Measurements from ENCODE around the gene CFAP65. TPM values are rescaled to one million over a fixed set of nuclear protein-coding genes. Genes with fewer than 3 reads are reported as not detected.

The CFAP65 gene
- total RNA-seq, 1 experiment from 2014 or later, result not detected

- no peak overlapping the region for H3K4me3 ChIP-seq (ENCODE audit: insufficient read depth, low read depth, low read length)
- no peaks in the 10 kb centered on the region for H3K36me3 ChIP-seq (replicated peaks; ENCODE audit: control insufficient read depth, insufficient read depth, low read length)
- peaks cover 100% of the 10 kb centered on the region for H3K27me3 ChIP-seq (ENCODE audit: control insufficient read depth, insufficient read depth, low read length)
- no peak for DNase-seq
These were observed 52.7 kb downstream of the CFAP65 start for GRCh38 chr2:218988650-218989049.

GRCh38 chr2:218988164-218988563 is 53.2 kb downstream of the CFAP65 start:
- no peaks in the 10 kb centered on the region for H3K36me3 ChIP-seq (replicated peaks; ENCODE audit: control insufficient read depth, insufficient read depth, low read length)

GRCh38 chr2:218986148-218986761 is 55.1 kb downstream of the CFAP65 start:
- Histone ChIP-seq H3K4me3 (ENCODE audit: insufficient read depth, low read depth, low read length) (no peak overlapping the region), H3K36me3 (replicated peaks; ENCODE audit: control insufficient read depth, insufficient read depth, low read length) (no peaks in the 10 kb centered on the region), H3K27me3 (ENCODE audit: control insufficient read depth, insufficient read depth, low read length) (peaks cover 100% of the 10 kb centered on the region)
- no peak for DNase-seq

More at GRCh38 chr2:218988164-218988563, 53.2 kb downstream of the CFAP65 start:
- Histone ChIP-seq H3K27me3 (ENCODE audit: control insufficient read depth, insufficient read depth, low read length) (peaks cover 100% of the 10 kb centered on the region), H3K4me3 (ENCODE audit: insufficient read depth, low read depth, low read length) (no peak overlapping the region)
- DNase-seq, result peak; percentile 7

GRCh38 chr2:218985325-218986091 is 55.8 kb downstream of the CFAP65 start:
- DNase-seq, result peak; percentile 85
- peaks cover 99% of the 10 kb centered on the region for H3K27me3 ChIP-seq (ENCODE audit: control insufficient read depth, insufficient read depth, low read length)
- no peaks in the 10 kb centered on the region for H3K36me3 ChIP-seq (replicated peaks; ENCODE audit: control insufficient read depth, insufficient read depth, low read length)
- peak overlapping the region; percentile 26 for H3K4me3 ChIP-seq (ENCODE audit: insufficient read depth, low read depth, low read length)

GRCh38 chr2:218985021-218985324 is 56.3 kb downstream of the CFAP65 start, which contains the start of gene FEV:
Gene FEV (minus strand): TSS chr2:218985184. CDS start chr2:218985075, 109 bp downstream.
- peak within 1 kb of the TSS; percentile 26 for H3K4me3 ChIP-seq (ENCODE audit: insufficient read depth, low read depth, low read length)
- H3K27me3 ChIP-seq (ENCODE audit: control insufficient read depth, insufficient read depth, low read length), result peaks cover 97% of the 10 kb centered on the region
- DNase-seq, result no peak
- H3K36me3 ChIP-seq (replicated peaks; ENCODE audit: control insufficient read depth, insufficient read depth, low read length), result no peaks in the 10 kb centered on the region

- Histone ChIP-seq H3K36me3 (replicated peaks; ENCODE audit: control insufficient read depth, insufficient read depth, low read length) (no peaks in the 10 kb centered on the region), H3K4me3 (ENCODE audit: insufficient read depth, low read depth, low read length) (peak overlapping the region; percentile 1), H3K27me3 (ENCODE audit: control insufficient read depth, insufficient read depth, low read length) (peaks cover 97% of the 10 kb centered on the region)
- DNase-seq, result peak; percentile 84
These were observed 56.9 kb downstream of the CFAP65 start for GRCh38 chr2:218984239-218985020.

- no peak overlapping the region for H3K4me3 ChIP-seq (ENCODE audit: insufficient read depth, low read depth, low read length)
- no peaks in the 10 kb centered on the region for H3K36me3 ChIP-seq (replicated peaks; ENCODE audit: control insufficient read depth, insufficient read depth, low read length)
- DNase-seq, result no peak
- H3K27me3 ChIP-seq (ENCODE audit: control insufficient read depth, insufficient read depth, low read length), result peaks cover 93% of the 10 kb centered on the region
These were observed 57.4 kb downstream of the CFAP65 start for GRCh38 chr2:218983934-218984238.

GRCh38 chr2:218983263-218983933 is 57.9 kb downstream of the CFAP65 start:
- peak; percentile 69 for DNase-seq
- H3K4me3 ChIP-seq (ENCODE audit: insufficient read depth, low read depth, low read length), result no peak overlapping the region
- peaks cover 93% of the 10 kb centered on the region for H3K27me3 ChIP-seq (ENCODE audit: control insufficient read depth, insufficient read depth, low read length)
- H3K36me3 ChIP-seq (replicated peaks; ENCODE audit: control insufficient read depth, insufficient read depth, low read length), result no peaks in the 10 kb centered on the region

- Histone ChIP-seq H3K36me3 (replicated peaks; ENCODE audit: control insufficient read depth, insufficient read depth, low read length) (no peaks in the 10 kb centered on the region), H3K4me3 (ENCODE audit: insufficient read depth, low read depth, low read length) (no peak overlapping the region), H3K27me3 (ENCODE audit: control insufficient read depth, insufficient read depth, low read length) (peaks cover 88% of the 10 kb centered on the region)
- peak; percentile 33 for DNase-seq
These were observed 58.6 kb downstream of the CFAP65 start for GRCh38 chr2:218982586-218983262.

- Histone ChIP-seq H3K27me3 (ENCODE audit: control insufficient read depth, insufficient read depth, low read length) (peaks cover 88% of the 10 kb centered on the region), H3K36me3 (replicated peaks; ENCODE audit: control insufficient read depth, insufficient read depth, low read length) (no peaks in the 10 kb centered on the region), H3K4me3 (ENCODE audit: insufficient read depth, low read depth, low read length) (no peak overlapping the region)
- DNase-seq, result peak; percentile 71
These were observed 59.3 kb downstream of the CFAP65 start for GRCh38 chr2:218981881-218982585.

- peaks cover 88% of the 10 kb centered on the region for H3K27me3 ChIP-seq (ENCODE audit: control insufficient read depth, insufficient read depth, low read length)
- no peaks in the 10 kb centered on the region for H3K36me3 ChIP-seq (replicated peaks; ENCODE audit: control insufficient read depth, insufficient read depth, low read length)
- no peak overlapping the region for H3K4me3 ChIP-seq (ENCODE audit: insufficient read depth, low read depth, low read length)
- peak; percentile 78 for DNase-seq
These were observed 59.9 kb downstream of the CFAP65 start for GRCh38 chr2:218981390-218981880.

- peaks cover 88% of the 10 kb centered on the region for H3K27me3 ChIP-seq (ENCODE audit: control insufficient read depth, insufficient read depth, low read length)
- no peaks in the 10 kb centered on the region for H3K36me3 ChIP-seq (replicated peaks; ENCODE audit: control insufficient read depth, insufficient read depth, low read length)
- peak; percentile 59 for DNase-seq
- peak overlapping the region; percentile 8; the same call in 1 of the 2 replicates for H3K4me3 ChIP-seq (ENCODE audit: insufficient read depth, low read depth, low read length)
These were observed 60.5 kb downstream of the CFAP65 start for GRCh38 chr2:218980735-218981389.
